ENCODE results near the gene HBG2.

DNA sequence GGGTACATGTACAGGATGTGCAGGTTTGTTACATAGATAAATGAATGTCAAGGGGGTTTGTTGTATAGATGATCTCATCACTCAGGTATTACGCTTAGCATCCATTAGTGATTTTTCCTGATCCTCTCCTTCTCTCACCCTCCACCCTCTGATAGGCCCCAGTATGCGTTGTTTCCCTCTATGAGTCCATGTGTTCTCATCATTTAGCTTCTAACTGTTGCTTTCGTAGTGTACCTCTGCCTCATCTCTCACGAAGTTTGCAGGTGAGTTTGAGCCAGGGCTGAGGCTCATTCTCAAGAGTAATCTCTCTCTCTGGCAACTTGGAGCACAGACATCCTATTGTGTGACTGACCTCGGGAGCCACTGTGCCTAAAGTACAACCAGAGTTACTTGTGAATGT, 19.8 kb upstream of the HBG2 start:
- TF ChIP-seq, protein P1, sequence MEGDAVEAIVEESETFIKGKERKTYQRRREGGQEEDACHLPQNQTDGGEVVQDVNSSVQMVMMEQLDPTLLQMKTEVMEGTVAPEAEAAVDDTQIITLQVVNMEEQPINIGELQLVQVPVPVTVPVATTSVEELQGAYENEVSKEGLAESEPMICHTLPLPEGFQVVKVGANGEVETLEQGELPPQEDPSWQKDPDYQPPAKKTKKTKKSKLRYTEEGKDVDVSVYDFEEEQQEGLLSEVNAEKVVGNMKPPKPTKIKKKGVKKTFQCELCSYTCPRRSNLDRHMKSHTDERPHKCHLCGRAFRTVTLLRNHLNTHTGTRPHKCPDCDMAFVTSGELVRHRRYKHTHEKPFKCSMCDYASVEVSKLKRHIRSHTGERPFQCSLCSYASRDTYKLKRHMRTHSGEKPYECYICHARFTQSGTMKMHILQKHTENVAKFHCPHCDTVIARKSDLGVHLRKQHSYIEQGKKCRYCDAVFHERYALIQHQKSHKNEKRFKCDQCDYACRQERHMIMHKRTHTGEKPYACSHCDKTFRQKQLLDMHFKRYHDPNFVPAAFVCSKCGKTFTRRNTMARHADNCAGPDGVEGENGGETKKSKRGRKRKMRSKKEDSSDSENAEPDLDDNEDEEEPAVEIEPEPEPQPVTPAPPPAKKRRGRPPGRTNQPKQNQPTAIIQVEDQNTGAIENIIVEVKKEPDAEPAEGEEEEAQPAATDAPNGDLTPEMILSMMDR (conservative IDR thresholded peaks at IDR 0.05 in 1 of 2, IDR thresholded peaks at IDR 0.05 in 1 of 2; ENCODE audit: low read depth in 1 of 2, low read length in 2 of 2): no peak
- no peak for TF ChIP-seq EZH2 (IDR thresholded peaks at IDR 0.05; ENCODE audit: low read length, missing control alignments)
